Lung (tissue), 12 donors: Measurements from ENCODE around the gene CFAP57. TPM values are rescaled to one million over a fixed set of nuclear protein-coding genes. Genes with fewer than 3 reads are reported as not detected.

ENCODE experiments used
- ATAC-seq: fragments of 200-7000 bp; cut with Tn5 transposase; one replicate; pipeline ENCODE4 v1.9.1; 2020; ENCODE audit warnings: moderate number of reproducible peaks; ENCODE audit not compliant: insufficient read depth, low FRiP score
- DNase-seq, 3 donors: peaks; one replicate each; pipeline ENCODE4 v3.0.0-alpha.2; 2013 to 2017
- H3K27ac ChIP-seq, 2 donors: one replicate each; pipeline ENCODE4 v1.5.1; 2013; ENCODE audit warnings: mild to moderate bottlenecking in 2 of 2, moderate library complexity in 2 of 2, control low read depth in 1 of 2, inconsistent platforms in 1 of 2, low read depth in 1 of 2, low read length in 1 of 2
- H3K27me3 ChIP-seq, 3 donors: one replicate each; pipeline ENCODE4 v1.5.1; 2013; ENCODE audit warnings: low read length in 2 of 3; ENCODE audit not compliant: control insufficient read depth in 3 of 3, insufficient read depth in 3 of 3
- H3K36me3 ChIP-seq, 4 donors: one replicate each; pipeline ENCODE4 v1.5.1; 2013; ENCODE audit warnings: low read length in 4 of 4, mild to moderate bottlenecking in 1 of 4, moderate library complexity in 1 of 4; ENCODE audit not compliant: control insufficient read depth in 4 of 4, insufficient read depth in 4 of 4
- H3K4me1 ChIP-seq, 5 donors: one replicate each; pipeline ENCODE4 v1.5.1; 2013; ENCODE audit warnings: low read length in 5 of 5, mild to moderate bottlenecking in 2 of 5, moderate library complexity in 1 of 5; ENCODE audit not compliant: control insufficient read depth in 5 of 5, insufficient read depth in 5 of 5
- H3K4me3 ChIP-seq: one replicate; pipeline ENCODE4 v1.5.1; 2013; ENCODE audit warnings: mild to moderate bottlenecking, control low read depth, moderate library complexity
- H3K9ac ChIP-seq, 2 donors: one replicate each; pipeline ENCODE4 v1.5.1; 2013; ENCODE audit warnings: low read length in 2 of 2, control low read depth in 1 of 2; ENCODE audit not compliant: insufficient read depth in 1 of 2
- H3K9me3 ChIP-seq, 4 donors: one replicate each; pipeline ENCODE4 v1.5.1; 2013; ENCODE audit warnings: low read length in 3 of 4, mild to moderate bottlenecking in 1 of 4, moderate library complexity in 1 of 4; ENCODE audit not compliant: control insufficient read depth in 4 of 4, insufficient read depth in 3 of 4
- CTCF ChIP-seq: IDR thresholded peaks from 2 replicates; pipeline ENCODE4 v1.5.1; 2012; ENCODE audit warnings: mild to moderate bottlenecking; ENCODE audit errors: control extremely low read depth, extremely low read depth
- WGBS, 2 donors: extraction: QIAGEN DNeasy Blood & Tissue Kit; methylation state at CpG; one replicate each; pipeline ENCODE4 v1.1.7; 2013; 5-methylcytosine and 5-hydroxymethylcytosine counted together
- polyA plus RNA-seq, 2 donors: library from polyadenylated mRNA; stranded (reverse); fragments of 200-250 nt; gene quantifications; one replicate each; pipeline ENCODE4 v1.2.1, GENCODE V29; 2013
- total RNA-seq, 2 donors: library from RNA; depleted of rRNA in 1 of 2; stranded (reverse); fragments of >200 nt in 1 of 2; gene quantifications; one replicate each; pipeline ENCODE4 v1.2.1, GENCODE V29; 2014 to 2021
- donor health status: control.
- donor health status: control.
- donor health status: Bipolar disorder and iron deficiency.
- donor health status: healthy.
- donor health status: DM: yes; HTN: yes; CAD: no.

CFAP57 gene
- total and polyA plus RNA-seq, 4 donors: 1.7 to 12.3 (median 6.3) TPM

- ATAC-seq (no peak), DNase-seq (peak in 1 of 3 donors; percentile 3)
- Histone ChIP-seq H3K4me3 (peak overlapping the region; percentile 83), H3K9ac (peak overlapping the region; percentile 71 to 73), H3K4me1 (peaks cover 0 to 12% (median 5%) of the 10 kb centered on the region in 5 donors), H3K27ac (peak overlapping the region in 1 of 2 donors; percentile 59), H3K27me3 (peaks cover 0 to 2% (median 0%) of the 10 kb centered on the region in 3 donors), H3K9me3 (no peaks in the 10 kb centered on the region), H3K36me3 (peaks cover 8 to 29% (median 16%) of the 10 kb centered on the region in 4 donors)
- 21 to 30% methylated on average over 17 of the region's 17 CpGs for WGBS, 2 donors
- TF ChIP-seq CTCF: no peak
Observed at GRCh38 chr1:43171312-43171875, 736 bp upstream of the CFAP57 start.

GRCh38 chr1:43172527-43172972, 420 bp downstream of the CFAP57 start:
- WGBS, 2 donors: 1 to 2% methylated on average over 19 to 20 of the region's 20 CpGs
- no peak for TF ChIP-seq CTCF
- H3K9ac ChIP-seq: no peak overlapping the region
- peaks cover 5 to 18% (median 12%) of the 10 kb centered on the region in 4 donors for H3K36me3 ChIP-seq
- H3K4me3 ChIP-seq: peak overlapping the region; percentile 83
- peaks cover 0 to 2% (median 0%) of the 10 kb centered on the region in 3 donors for H3K27me3 ChIP-seq
- no peaks in the 10 kb centered on the region for H3K9me3 ChIP-seq
- peaks cover 0 to 12% (median 5%) of the 10 kb centered on the region in 5 donors for H3K4me1 ChIP-seq
- peak; percentile 92 to 94 (median 93) for DNase-seq
- peak overlapping the region in 1 of 2 donors; percentile 34 for H3K27ac ChIP-seq
- peak; percentile 91 for ATAC-seq

GRCh38 chr1:43174873-43175272, 2.7 kb downstream of the CFAP57 start:
- Histone ChIP-seq H3K27ac (no peak overlapping the region), H3K4me1 (peaks cover 0 to 12% (median 5%) of the 10 kb centered on the region in 5 donors), H3K36me3 (peaks cover 0 to 7% (median under 1%) of the 10 kb centered on the region in 4 donors), H3K9me3 (no peaks in the 10 kb centered on the region), H3K27me3 (peaks cover 0 to 2% (median 0%) of the 10 kb centered on the region in 3 donors), H3K4me3 (no peak overlapping the region), H3K9ac (no peak overlapping the region)
- no peak for ATAC-seq
- no peak for TF ChIP-seq CTCF
- WGBS, 2 donors: 90 to 91% methylated on average over 2 of the region's 2 CpGs
- DNase-seq: no peak
